ENCODE measurements around the gene COPG2.

Gene COPG2

DNA sequence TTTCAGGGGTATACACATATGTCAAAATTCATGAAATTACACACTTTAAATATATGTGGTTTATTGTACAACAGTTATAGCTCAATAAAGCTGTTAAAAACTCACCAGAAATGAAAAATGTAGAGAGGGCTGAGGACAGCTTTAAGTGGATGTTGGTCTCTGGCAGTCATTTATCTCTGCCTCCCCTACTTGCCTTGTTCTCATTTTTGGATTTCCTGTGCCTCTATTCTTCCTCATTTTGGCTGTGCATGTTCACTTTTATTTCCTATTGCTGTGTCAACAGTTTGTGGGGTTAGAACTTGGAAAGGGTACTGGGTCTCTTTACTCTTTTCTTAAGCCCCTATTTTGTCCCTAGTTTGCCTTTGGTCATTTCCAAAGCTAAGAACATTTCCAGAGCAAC is 195.3 kb downstream of the COPG2 start:
- no peak for DNase-seq (ENCODE audit: low read depth)

DNA sequence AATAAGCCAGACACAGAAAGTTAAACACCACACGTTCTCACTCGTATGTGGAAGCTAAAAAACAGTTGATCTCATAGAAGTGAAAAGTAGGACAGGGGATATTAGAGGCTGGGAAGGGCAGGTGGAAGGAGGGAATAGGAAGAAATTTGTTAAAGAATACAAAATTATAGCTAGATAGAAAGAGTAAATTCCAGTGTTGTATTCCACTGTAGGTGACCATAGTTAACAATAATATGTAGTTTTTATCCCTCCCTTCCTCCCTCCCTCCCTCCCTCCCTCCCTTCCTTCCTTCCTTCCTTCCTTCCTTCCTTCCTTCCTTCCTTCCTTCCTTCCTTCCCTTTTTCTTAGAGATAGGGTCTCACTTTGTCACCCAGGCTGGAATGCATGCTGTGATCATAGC is 196.6 kb downstream of the COPG2 start:
- DNase-seq (ENCODE audit: low read depth): no peak

DNA sequence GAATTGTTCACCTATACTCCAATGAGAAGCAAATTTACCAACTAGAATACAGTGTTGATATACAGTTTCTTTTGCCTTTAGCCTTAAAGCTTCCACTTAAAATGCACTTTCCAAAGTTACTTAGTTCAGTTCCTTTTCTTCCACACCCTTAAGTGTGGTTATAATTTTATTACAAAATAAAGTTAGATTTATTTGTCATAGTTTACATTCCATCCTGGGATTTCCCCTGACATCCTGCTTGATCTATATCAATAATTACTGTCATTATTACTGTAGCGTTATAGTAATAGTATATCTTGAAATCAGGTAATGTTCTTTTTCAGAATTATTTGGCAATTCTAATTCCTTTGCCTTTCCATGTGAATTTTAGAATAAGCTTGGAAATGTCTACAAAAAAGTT is 199.9 kb downstream of the COPG2 start:
- no peak for DNase-seq (ENCODE audit: low read depth)

DNA sequence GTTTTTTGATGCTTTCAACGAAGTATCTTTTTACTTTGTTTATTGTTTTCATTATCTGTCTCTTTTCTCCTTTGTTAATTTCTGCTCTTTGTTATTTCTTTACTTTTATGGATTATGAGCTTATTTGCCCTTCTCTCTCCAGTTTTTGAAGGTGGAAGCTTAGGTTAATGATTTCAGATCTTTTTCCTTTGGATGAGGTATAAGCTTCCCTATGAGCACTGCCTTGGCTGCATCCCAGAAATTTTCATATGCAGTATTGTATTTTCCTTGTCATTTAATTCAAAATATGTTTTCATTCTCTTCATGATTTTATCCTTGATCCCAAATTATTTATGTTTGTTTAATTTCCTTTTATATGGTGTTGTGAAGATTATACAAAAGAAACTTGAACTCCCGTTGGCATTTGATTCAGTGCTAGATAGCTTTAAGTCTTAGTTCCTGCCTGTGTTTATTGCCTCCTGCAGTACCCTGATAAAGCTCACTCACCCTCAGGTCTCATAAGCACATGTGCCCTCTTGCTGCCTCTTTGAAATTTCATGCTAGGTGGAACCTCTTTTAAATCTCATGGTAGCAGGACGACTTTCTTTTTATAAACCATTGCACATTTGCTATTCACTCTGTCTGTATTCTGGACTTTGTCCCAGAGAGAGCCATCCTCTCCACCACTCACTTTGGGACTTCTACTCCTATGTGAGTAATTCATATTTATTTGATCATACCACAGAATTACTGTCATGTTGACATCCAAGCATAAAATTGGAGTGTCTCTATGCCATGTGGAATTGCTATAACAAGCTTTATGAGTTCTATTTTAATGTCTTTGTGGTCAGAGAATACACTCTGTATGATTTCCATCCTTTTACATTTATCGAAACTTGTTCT is 204.8 kb downstream of the COPG2 start:
- no peak for DNase-seq (ENCODE audit: low read depth)

DNA sequence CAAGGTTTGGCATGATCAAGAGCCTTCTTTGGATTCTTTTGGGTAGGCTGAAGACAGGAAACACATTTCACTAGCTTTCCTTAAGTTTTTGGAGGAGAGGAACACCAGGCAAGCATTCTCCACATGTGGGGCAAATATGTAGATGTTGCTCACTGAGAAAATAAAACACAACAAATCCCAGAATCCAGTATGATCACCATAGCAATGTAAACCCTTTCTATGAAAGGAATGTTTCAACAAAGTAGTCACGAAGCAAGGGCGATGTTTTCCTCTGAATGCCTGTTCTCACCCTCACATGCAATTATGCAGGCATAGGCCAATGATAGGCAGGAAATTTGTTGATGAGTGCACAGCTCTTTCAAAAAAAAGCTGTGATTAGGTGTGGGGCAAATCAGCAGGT is 207.3 kb downstream of the COPG2 start:
- no peak for DNase-seq (ENCODE audit: low read depth)

DNA sequence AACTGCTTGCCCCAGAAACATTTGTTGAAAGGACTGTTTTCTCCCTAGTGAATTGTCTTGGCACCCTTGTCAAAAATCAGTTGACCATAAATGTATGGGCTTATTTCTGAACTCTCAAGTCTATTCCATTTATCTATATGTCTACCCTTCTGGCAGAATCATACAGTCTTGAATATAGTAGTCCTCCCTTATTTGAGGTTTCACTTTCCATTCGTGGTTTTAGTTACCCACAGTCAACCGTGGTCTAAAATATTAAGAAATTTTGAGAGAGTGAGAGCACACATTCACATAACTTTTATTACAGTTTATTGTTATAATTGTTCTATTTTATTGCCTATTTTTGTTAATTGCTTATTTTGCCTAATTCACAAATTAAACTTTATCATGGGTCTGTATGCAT is 210.3 kb downstream of the COPG2 start:
- DNase-seq (ENCODE audit: low read depth): no peak
